ENCODE measurements around the gene CROCC.
"Not testable (repeated sequence)": the region's sequence is repeated elsewhere in the genome, so short reads cannot be mapped to it uniquely, and the experiment has no call there.

Gene CROCC

GRCh38 chr1:16915627-16915973, 6.1 kb upstream of the CROCC start:
- 0 out of 2 replicates have a peak, but pooled peaks cover 3% of the 10 kb centered on the region for H3K27me3 ChIP-seq (replicated peaks; ENCODE audit: insufficient read depth, low read length)
- H3K9me3 ChIP-seq (replicated peaks; ENCODE audit: insufficient read depth, low read length) = no peaks in the 10 kb centered on the region
- no peaks in the 10 kb centered on the region for H3K79me2 ChIP-seq (ENCODE audit: low read length)
- H3K9ac ChIP-seq (ENCODE audit: low read length) = no peak overlapping the region
- TF ChIP-seq EZH2phosphoT487 (IDR thresholded peaks at IDR 0.05; ENCODE audit: low read length) = no peak
- no peak for TF ChIP-seq EZH2 (optimal IDR thresholded peaks at IDR 0.05; ENCODE audit: low read depth, low read length)
- no peak for TF ChIP-seq CTCF (IDR thresholded peaks at IDR 0.05; ENCODE audit: low read length)
- no peaks in the 10 kb centered on the region for H4K20me1 ChIP-seq (ENCODE audit: insufficient read depth, low read length)
- no peak overlapping the region for H3K27ac ChIP-seq (ENCODE audit: low read length)
- no peak overlapping the region for H3K4me3 ChIP-seq (ENCODE audit: low read length)
- H3K9me2 ChIP-seq (replicated peaks; ENCODE audit: insufficient read depth, low read length) = no peaks in the 10 kb centered on the region
- 0 out of 2 replicates have a peak, but pooled peaks cover 3% of the 10 kb centered on the region for H3F3A ChIP-seq (ENCODE audit: insufficient read depth, low read length)
- no peak for DNase-seq
- no peak overlapping the region for H3K4me2 ChIP-seq (ENCODE audit: low read depth, low read length)
- no peaks in the 10 kb centered on the region for H3K36me3 ChIP-seq (replicated peaks; ENCODE audit: insufficient read depth, low read length)
- peaks cover 4% of the 10 kb centered on the region; the same call in 1 of the 2 replicates for H3K4me1 ChIP-seq (ENCODE audit: low read length)
- H2AFZ ChIP-seq (ENCODE audit: low read length) = no peak overlapping the region

GRCh38 chr1:16916036-16916880, 5.5 kb upstream of the CROCC start:
- not testable (repeated sequence) for H3K4me1 ChIP-seq (ENCODE audit: low read length); H3K36me3 ChIP-seq (replicated peaks; ENCODE audit: insufficient read depth, low read length); H3K79me2 ChIP-seq (ENCODE audit: low read length); H4K20me1 ChIP-seq (ENCODE audit: insufficient read depth, low read length); H3K27me3 ChIP-seq (replicated peaks; ENCODE audit: insufficient read depth, low read length); H3K27ac ChIP-seq (ENCODE audit: low read length); H3K4me3 ChIP-seq (ENCODE audit: low read length); H3K9me2 ChIP-seq (replicated peaks; ENCODE audit: insufficient read depth, low read length); H2AFZ ChIP-seq (ENCODE audit: low read length); H3F3A ChIP-seq (ENCODE audit: insufficient read depth, low read length); H3K4me2 ChIP-seq (ENCODE audit: low read depth, low read length); DNase-seq; H3K9ac ChIP-seq (ENCODE audit: low read length); H3K9me3 ChIP-seq (replicated peaks; ENCODE audit: insufficient read depth, low read length)

GRCh38 chr1:16918371-16918770, 3.4 kb upstream of the CROCC start:
- Histone ChIP-seq H3F3A (ENCODE audit: insufficient read depth, low read length) (0 out of 2 replicates have a peak, but pooled peaks cover 3% of the 10 kb centered on the region), H3K79me2 (ENCODE audit: low read length) (no peaks in the 10 kb centered on the region), H4K20me1 (ENCODE audit: insufficient read depth, low read length) (no peaks in the 10 kb centered on the region), H3K27ac (ENCODE audit: low read length) (no peak overlapping the region), H3K9ac (ENCODE audit: low read length) (no peak overlapping the region), H3K36me3 (replicated peaks; ENCODE audit: insufficient read depth, low read length) (no peaks in the 10 kb centered on the region), H3K27me3 (replicated peaks; ENCODE audit: insufficient read depth, low read length) (no peaks in the 10 kb centered on the region), H2AFZ (ENCODE audit: low read length) (no peak overlapping the region), H3K9me3 (replicated peaks; ENCODE audit: insufficient read depth, low read length) (no peaks in the 10 kb centered on the region), H3K4me1 (ENCODE audit: low read length) (peaks cover 2% of the 10 kb centered on the region; the same call in 1 of the 2 replicates), H3K4me3 (ENCODE audit: low read length) (no peak overlapping the region), H3K4me2 (ENCODE audit: low read depth, low read length) (no peak overlapping the region), H3K9me2 (replicated peaks; ENCODE audit: insufficient read depth, low read length) (no peaks in the 10 kb centered on the region)
- DNase-seq = no peak
- TF ChIP-seq EZH2phosphoT487 (IDR thresholded peaks at IDR 0.05; ENCODE audit: low read length) (no peak), EZH2 (optimal IDR thresholded peaks at IDR 0.05; ENCODE audit: low read depth, low read length) (no peak), CTCF (IDR thresholded peaks at IDR 0.05; ENCODE audit: low read length) (no peak)

GRCh38 chr1:16918936-16919665, 2.6 kb upstream of the CROCC start:
- not testable (repeated sequence) for DNase-seq; H2AFZ ChIP-seq (ENCODE audit: low read length)

More at GRCh38 chr1:16918936-16919665, 2.6 kb upstream of the CROCC start:
- H3K36me3 ChIP-seq (replicated peaks; ENCODE audit: insufficient read depth, low read length); H3K9me3 ChIP-seq (replicated peaks; ENCODE audit: insufficient read depth, low read length); H3K4me3 ChIP-seq (ENCODE audit: low read length); H3K4me1 ChIP-seq (ENCODE audit: low read length); H3K4me2 ChIP-seq (ENCODE audit: low read depth, low read length); H4K20me1 ChIP-seq (ENCODE audit: insufficient read depth, low read length); H3K9ac ChIP-seq (ENCODE audit: low read length); H3K27ac ChIP-seq (ENCODE audit: low read length); H3K9me2 ChIP-seq (replicated peaks; ENCODE audit: insufficient read depth, low read length); H3K27me3 ChIP-seq (replicated peaks; ENCODE audit: insufficient read depth, low read length); H3K79me2 ChIP-seq (ENCODE audit: low read length); H3F3A ChIP-seq (ENCODE audit: insufficient read depth, low read length): not testable (repeated sequence)

Measured in MM.1S (cell line).